ENCODE data around the gene GAL3ST3. TPM values are rescaled to one million over a fixed set of nuclear protein-coding genes. Genes with fewer than 3 reads are reported as not detected.

Gene GAL3ST3
- total RNA-seq, 1 donor from 2014 or later: not detected

- DNase-seq: peak; percentile 86
Observed at GRCh38 chr11:66069715-66070603, 21.0 kb upstream of the GAL3ST3 start, which contains the start of gene PACS1. Gene PACS1, plus strand, starts transcription at chr11:66070272. Its CDS starts 215 bp downstream, at chr11:66070487.

- DNase-seq: peak; percentile 50
Observed at GRCh38 chr11:66068923-66069714, 20.2 kb upstream of the GAL3ST3 start.

GRCh38 chr11:66068154-66068821 lies 19.3 kb upstream of the GAL3ST3 start:
- DNase-seq: peak; percentile 88

GRCh38 chr11:66067640-66068039 lies 18.7 kb upstream of the GAL3ST3 start:
- no peak for DNase-seq

GRCh38 chr11:66066751-66067150 lies 17.8 kb upstream of the GAL3ST3 start:
- DNase-seq: no peak

- DNase-seq: no peak
Observed at GRCh38 chr11:66064571-66064970, 15.6 kb upstream of the GAL3ST3 start.

GRCh38 chr11:66063900-66064299 lies 14.9 kb upstream of the GAL3ST3 start:
- DNase-seq: no peak

GRCh38 chr11:66062408-66062807 lies 13.4 kb upstream of the GAL3ST3 start:
- no peak for DNase-seq

- DNase-seq: no peak
Observed at GRCh38 chr11:66061268-66061667, 12.3 kb upstream of the GAL3ST3 start.

GRCh38 chr11:66059966-66060680 lies 11.2 kb upstream of the GAL3ST3 start:
- DNase-seq: no peak

GRCh38 chr11:66056501-66056900 lies 7.5 kb upstream of the GAL3ST3 start:
- no peak for DNase-seq

- DNase-seq: no peak
Observed at GRCh38 chr11:66055021-66055420, 6.1 kb upstream of the GAL3ST3 start.

- DNase-seq: no peak
Observed at GRCh38 chr11:66052664-66052982, 3.7 kb upstream of the GAL3ST3 start.

- DNase-seq: peak; percentile 98
Observed at GRCh38 chr11:66051766-66052663, 3.1 kb upstream of the GAL3ST3 start, which contains the start of gene SF3B2. Gene SF3B2, plus strand, starts transcription at chr11:66052364. Its CDS starts 21 bp downstream, at chr11:66052385.

- DNase-seq: no peak
Observed at GRCh38 chr11:66051371-66051765, 2.4 kb upstream of the GAL3ST3 start.

GRCh38 chr11:66050581-66051231 lies 1.7 kb upstream of the GAL3ST3 start:
- DNase-seq: no peak

GRCh38 chr11:66047541-66048365 lies 1.2 kb downstream of the GAL3ST3 start:
- DNase-seq: no peak

GRCh38 chr11:66046901-66047300 lies 2.1 kb downstream of the GAL3ST3 start:
- DNase-seq: no peak

GRCh38 chr11:66045177-66045639 lies 3.8 kb downstream of the GAL3ST3 start:
- DNase-seq: peak; percentile 90

All from tongue (tissue), 2 donors.